ENCODE results near the gene SLC41A3. TPM values are rescaled to one million over a fixed set of nuclear protein-coding genes. Genes with fewer than 3 reads are reported as not detected.

SLC41A3 gene
- total and polyA plus RNA-seq, 12 donors, result 40.8 to 140 (median 74.4) TPM

DNA sequence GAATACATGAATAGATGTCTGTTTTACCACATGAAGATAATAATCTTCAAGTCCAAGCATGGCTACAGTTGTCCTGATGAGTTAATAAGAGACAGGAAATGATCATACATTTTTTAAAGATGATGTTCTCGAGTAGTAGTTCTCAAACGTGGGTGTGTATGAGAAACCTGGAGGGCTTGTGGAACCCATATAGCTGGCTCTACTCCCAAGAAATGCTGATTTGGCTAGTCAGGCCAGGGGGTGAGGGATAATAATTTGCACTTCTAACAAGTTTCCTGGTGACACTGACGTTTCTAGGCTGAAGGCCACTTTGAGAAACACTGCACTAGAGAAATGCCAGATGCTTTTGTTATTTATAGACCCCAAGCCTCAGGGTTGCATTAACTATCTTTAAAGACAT lies 78.0 kb downstream of the SLC41A3 start:
- no peak for DNase-seq
- Histone ChIP-seq H3K27me3 (no peaks in the 10 kb centered on the region), H3K9me3 (replicated peaks in 1 of 3) (no peaks in the 10 kb centered on the region), H3K36me3 (replicated peaks in 1 of 2) (peaks cover 0 to 9% of the 10 kb centered on the region in 2 donors), H3K4me3 (no peak overlapping the region), H3K4me1 (replicated peaks in 1 of 2) (no peaks in the 10 kb centered on the region), H3K27ac (no peak overlapping the region)
- TF ChIP-seq POLR2A (IDR thresholded peaks at IDR 0.05), result no peak
- TF ChIP-seq, protein P1, sequence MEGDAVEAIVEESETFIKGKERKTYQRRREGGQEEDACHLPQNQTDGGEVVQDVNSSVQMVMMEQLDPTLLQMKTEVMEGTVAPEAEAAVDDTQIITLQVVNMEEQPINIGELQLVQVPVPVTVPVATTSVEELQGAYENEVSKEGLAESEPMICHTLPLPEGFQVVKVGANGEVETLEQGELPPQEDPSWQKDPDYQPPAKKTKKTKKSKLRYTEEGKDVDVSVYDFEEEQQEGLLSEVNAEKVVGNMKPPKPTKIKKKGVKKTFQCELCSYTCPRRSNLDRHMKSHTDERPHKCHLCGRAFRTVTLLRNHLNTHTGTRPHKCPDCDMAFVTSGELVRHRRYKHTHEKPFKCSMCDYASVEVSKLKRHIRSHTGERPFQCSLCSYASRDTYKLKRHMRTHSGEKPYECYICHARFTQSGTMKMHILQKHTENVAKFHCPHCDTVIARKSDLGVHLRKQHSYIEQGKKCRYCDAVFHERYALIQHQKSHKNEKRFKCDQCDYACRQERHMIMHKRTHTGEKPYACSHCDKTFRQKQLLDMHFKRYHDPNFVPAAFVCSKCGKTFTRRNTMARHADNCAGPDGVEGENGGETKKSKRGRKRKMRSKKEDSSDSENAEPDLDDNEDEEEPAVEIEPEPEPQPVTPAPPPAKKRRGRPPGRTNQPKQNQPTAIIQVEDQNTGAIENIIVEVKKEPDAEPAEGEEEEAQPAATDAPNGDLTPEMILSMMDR (IDR thresholded peaks at IDR 0.05), result no peak
- intact Hi-C loops (cut with DNase I), result no loop called here
- 29 to 41% (median 39%) methylated on average over 3 of the region's 3 CpGs for WGBS, 4 donors

DNA sequence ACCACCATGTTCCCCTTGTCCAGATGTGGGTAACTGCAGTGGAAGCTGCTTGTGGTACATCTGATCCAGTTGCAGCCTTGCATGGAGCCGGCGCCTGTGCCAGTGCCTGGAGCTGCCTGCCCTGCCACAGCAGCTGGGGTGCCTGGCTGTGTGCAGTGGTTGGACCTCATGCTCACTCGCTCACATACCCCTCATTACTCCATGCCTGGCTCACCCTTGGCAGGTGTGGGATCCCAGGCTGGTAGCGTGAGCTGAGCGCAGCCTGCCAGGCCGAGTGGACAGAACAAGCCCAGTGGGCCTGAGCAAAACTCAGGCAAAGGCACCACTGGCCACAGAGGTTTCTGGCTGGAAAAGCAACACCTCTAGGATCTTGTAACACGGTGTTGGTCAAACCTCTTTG lies 79.2 kb downstream of the SLC41A3 start:
- H3K4me3 ChIP-seq, result no peak overlapping the region
- intact Hi-C loops (cut with DNase I), result no loop called here
- peaks cover 0 to 9% of the 10 kb centered on the region in 2 donors for H3K36me3 ChIP-seq (replicated peaks in 1 of 2)
- H3K9me3 ChIP-seq (replicated peaks in 1 of 3), result no peaks in the 10 kb centered on the region
- H3K27ac ChIP-seq, result no peak overlapping the region
- no peaks in the 10 kb centered on the region for H3K27me3 ChIP-seq
- 91 to 99% (median 98%) methylated on average over 4 to 7 of the region's 7 CpGs for WGBS, 4 donors
- no peak for TF ChIP-seq POLR2A (IDR thresholded peaks at IDR 0.05)
- TF ChIP-seq, protein P1 (IDR thresholded peaks at IDR 0.05), result no peak
- no peaks in the 10 kb centered on the region for H3K4me1 ChIP-seq (replicated peaks in 1 of 2)
- no peak for DNase-seq

DNA sequence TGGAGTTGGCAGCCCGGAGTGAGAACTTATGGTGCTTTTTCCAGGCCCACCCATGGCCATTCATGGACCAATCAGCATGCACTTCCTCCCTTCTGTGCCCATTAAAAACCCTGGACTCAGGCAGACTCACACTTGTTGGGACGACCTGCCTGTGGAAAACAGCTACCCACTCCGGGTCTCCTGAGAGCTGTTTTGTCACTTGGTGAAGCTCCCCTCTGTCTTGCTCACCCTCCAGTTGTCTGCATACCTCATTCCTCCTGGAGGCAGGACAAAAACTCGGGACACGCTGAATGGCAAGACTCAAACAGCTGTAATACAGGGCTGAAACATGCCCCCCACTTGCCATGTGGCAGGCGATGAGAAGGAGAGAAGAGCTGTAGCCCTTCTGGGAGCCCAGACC lies 79.7 kb downstream of the SLC41A3 start:
- intact Hi-C loops (cut with DNase I), result no loop called here
- Histone ChIP-seq H3K36me3 (replicated peaks in 1 of 2) (peaks cover 0 to 9% of the 10 kb centered on the region in 2 donors), H3K9me3 (replicated peaks in 1 of 3) (no peaks in the 10 kb centered on the region), H3K27me3 (no peaks in the 10 kb centered on the region), H3K27ac (no peak overlapping the region), H3K4me1 (replicated peaks in 1 of 2) (no peaks in the 10 kb centered on the region), H3K4me3 (no peak overlapping the region)
- DNase-seq, result no peak
- WGBS, 4 donors, result 92 to 96% (median 94%) methylated on average over 6 of the region's 6 CpGs
- TF ChIP-seq POLR2A (IDR thresholded peaks at IDR 0.05), result no peak
- TF ChIP-seq, protein P1 (IDR thresholded peaks at IDR 0.05), result no peak

DNA sequence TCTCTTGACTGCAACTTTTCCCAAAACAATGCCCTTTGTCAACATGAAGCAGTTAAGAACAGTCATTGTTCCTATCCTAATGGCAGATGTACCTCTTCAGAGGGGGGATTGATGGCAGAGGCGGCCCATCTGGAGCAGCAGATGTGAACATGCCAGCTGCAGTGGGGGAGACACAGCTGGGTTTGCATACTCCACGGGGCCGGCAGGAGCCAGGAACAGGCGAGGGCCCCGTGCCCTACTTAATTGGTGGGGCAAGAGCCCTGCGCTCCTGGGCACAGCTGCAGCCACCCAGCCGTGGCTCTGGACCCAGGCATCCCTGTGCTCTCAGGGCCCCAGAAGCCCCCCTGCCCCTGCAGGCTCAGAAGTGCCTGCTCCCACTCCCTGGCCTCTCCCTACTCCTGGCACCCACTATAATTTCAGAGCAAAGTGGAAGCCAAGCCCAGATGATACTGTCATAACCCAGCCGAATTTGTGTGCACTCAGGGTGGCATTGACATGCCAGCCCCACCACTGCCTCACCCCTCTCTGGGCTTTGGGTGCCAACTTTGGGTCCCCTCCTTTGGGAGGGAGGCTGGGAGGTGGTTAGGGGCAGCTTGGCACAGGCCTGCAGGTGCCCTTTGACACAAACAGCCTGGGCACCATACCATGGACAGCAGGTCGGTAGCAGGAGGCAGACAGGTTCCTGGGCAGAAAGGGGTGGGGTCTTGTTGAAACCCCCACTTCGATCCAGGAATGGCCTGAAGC lies 80.3 kb downstream of the SLC41A3 start:
- Histone ChIP-seq H3K27me3 (no peaks in the 10 kb centered on the region), H3K36me3 (replicated peaks in 1 of 2) (peaks cover 0 to 9% of the 10 kb centered on the region in 2 donors), H3K4me3 (no peak overlapping the region), H3K27ac (no peak overlapping the region), H3K9me3 (replicated peaks in 1 of 3) (no peaks in the 10 kb centered on the region), H3K4me1 (replicated peaks in 1 of 2) (no peaks in the 10 kb centered on the region)
- intact Hi-C loops (cut with DNase I), result no loop called here
- DNase-seq, result no peak
- WGBS, 4 donors, result 81 to 100% (median 96%) methylated on average over 6 to 10 of the region's 10 CpGs
- TF ChIP-seq POLR2A (IDR thresholded peaks at IDR 0.05), result no peak
- TF ChIP-seq, protein P1 (IDR thresholded peaks at IDR 0.05), result no peak

Data from adrenal gland (tissue), 12 donors.